GM21390 (cell line): ENCODE results near the gene RPS15A.
A peak's percentile ranks its signal among the peaks of the same experiment; 100 is the strongest.
"Not testable (repeated sequence)": the region's sequence is repeated elsewhere in the genome, so short reads cannot be mapped to it uniquely, and the experiment has no call there.

ENCODE experiments used
- ATAC-seq: cut with Tn5 transposase; IDR thresholded peaks from one replicate; pipeline ENCODE4 v1.9.1; 2021; ENCODE audit not compliant: unreplicated experiment

RPS15A gene

GRCh38 chr16:18799500-18799899 lies 9.4 kb upstream of the RPS15A start:
- ATAC-seq: no peak

- no peak for ATAC-seq
Measured at GRCh38 chr16:18797746-18798145, 7.6 kb upstream of the RPS15A start.

DNA sequence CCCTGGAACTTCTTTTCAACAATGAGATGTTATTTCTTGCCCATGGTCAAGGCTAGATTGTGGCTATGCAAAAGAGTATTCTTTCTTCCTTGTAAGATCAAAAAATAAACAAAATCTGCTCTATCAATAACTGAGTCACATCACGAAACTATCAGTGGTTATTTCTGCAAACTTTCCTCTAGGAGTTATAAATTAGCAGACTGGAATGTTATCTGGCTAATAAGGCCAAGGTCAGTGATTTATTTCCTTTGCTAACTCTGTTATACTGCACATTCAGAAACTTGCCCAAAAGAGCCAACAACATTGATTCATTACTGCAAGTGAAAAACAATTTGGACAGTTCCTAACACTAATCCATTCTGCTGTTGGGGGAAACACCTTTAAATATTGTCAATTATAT lies 6.2 kb upstream of the RPS15A start:
- ATAC-seq: no peak

GRCh38 chr16:18792836-18793433 lies 2.8 kb upstream of the RPS15A start:
- ATAC-seq: no peak

DNA sequence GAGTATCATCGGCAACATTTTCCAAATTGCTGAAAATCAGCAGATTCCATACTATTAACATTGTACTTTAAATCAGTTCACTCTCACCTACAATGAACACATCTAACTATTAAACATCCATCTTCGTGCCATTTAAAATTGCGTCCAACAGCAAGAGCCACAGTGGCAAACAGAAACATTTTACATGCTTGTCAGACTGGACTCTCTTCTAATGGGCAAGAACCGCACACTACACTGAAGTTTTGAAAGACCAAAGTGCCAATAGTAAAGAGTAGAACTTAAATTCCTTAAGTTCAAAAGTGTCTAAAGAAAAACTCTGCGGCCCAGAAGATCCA lies 652 bp downstream of the RPS15A start:
- no peak for ATAC-seq

GRCh38 chr16:18788828-18789514 lies 1.2 kb downstream of the RPS15A start:
- ATAC-seq: no peak

DNA sequence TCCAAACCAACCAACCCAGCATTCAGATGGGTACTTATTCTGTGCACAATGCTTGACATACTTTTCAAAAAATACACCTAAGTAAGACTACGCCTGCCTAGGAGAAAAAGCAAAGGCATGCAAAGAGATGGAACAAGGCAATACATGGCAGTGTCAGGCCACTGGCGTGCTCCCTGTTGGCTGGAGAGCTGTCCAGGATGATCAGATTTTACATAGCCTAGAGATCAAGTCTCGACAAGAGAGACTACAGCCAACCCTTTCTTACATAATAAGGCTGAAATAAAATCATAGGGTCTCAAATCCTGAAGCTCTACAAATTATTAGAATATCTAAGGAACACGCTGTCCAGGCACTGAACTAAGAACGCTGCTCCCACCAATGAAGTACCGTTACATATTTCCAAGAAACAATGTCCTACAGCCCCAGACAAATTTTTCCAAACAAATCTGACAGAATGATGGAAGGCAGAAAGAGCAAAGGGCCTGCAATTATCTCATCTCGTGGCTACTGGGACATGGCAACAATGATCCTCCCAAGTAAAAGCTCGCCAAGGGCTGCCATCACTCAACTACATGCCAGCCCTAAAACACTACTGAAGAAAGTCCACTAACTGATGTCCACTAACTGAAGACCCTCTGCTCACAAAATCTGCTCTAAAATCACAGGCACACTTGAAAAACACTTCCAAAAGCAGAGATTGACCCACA lies 5.1 kb downstream of the RPS15A start:
- ATAC-seq: no peak

- ATAC-seq: no peak
Measured at GRCh38 chr16:18783430-18784341, 6.4 kb downstream of the RPS15A start.

GRCh38 chr16:18782697-18783429 lies 7.3 kb downstream of the RPS15A start:
- no peak for ATAC-seq

DNA sequence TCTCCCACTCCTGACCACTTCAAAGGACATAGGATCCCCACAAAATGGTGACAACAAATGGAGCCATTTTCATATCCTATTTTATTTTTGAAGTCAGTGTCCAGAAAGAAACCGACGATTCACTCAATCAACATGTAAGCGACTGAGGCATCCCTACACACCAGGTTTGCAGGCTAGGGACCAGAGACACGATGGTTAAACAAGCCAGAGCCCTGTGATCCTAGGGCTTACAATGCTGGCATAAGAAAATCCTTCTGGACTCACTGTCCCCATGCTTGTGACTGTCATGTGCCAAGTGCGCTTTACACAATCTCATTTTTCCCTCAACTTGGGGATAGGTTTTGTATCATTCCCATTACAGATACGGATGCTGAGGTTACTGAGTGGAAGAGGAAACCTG lies 8.9 kb downstream of the RPS15A start:
- ATAC-seq: not testable (repeated sequence)

DNA sequence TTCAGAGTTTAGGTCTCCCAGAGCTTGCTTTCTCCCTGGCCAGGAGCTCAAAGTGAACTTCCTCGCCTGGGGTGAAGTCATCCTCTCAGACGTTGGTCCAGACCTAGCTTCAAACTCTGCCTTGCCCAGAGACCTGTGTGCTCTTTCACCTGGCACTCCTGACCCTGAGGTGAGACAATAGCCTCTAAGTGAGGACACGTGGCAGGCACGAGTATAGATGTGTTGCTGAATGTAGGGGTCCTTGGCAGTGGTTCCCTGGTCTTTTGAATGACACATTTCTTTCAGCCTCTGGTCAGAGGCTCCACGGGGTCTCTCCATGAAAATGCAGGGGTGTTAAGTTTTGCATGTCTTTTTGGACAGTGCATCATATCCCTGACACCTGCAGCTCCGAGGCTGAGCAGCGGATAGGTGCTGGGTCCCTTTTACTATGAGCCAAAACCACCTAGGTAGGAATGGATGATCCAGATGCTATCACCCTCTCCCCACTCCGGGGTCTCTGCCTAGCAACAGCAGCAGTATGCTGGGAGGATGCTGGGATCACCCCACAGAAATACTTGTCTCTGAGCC lies 9.6 kb downstream of the RPS15A start:
- ATAC-seq: not testable (repeated sequence)

- not testable (repeated sequence) for ATAC-seq
Measured at GRCh38 chr16:18777664-18778063, 12.5 kb downstream of the RPS15A start.

- not testable (repeated sequence) for ATAC-seq
Measured at GRCh38 chr16:18776334-18776733, 13.8 kb downstream of the RPS15A start.

GRCh38 chr16:18774651-18775050 lies 15.5 kb downstream of the RPS15A start:
- ATAC-seq: not testable (repeated sequence)

- ATAC-seq: not testable (repeated sequence)
Measured at GRCh38 chr16:18772171-18772570, 18.0 kb downstream of the RPS15A start.

GRCh38 chr16:18770336-18770962 lies 19.7 kb downstream of the RPS15A start:
- ATAC-seq: not testable (repeated sequence)

GRCh38 chr16:18767217-18767616 lies 22.9 kb downstream of the RPS15A start:
- ATAC-seq: peak; percentile 63

GRCh38 chr16:18762713-18763112 lies 27.4 kb downstream of the RPS15A start:
- peak; percentile 42 for ATAC-seq

GRCh38 chr16:18759598-18760520 lies 30.3 kb downstream of the RPS15A start:
- ATAC-seq: peak; percentile 52
